Tibial artery (tissue), 4 donors: Measurements from ENCODE around the gene SLC22A25.

Source experiments
- DNase-seq, 2 donors: peaks; one replicate each; pipeline ENCODE4 v3.0.0-alpha.2; 2019
- H3K27ac ChIP-seq, 2 donors: fragments of 200-600 bp; sonication (generic) in 1 of 2; 1 replicate in 1 of 2; 2 replicates in 1 of 2; pipeline ENCODE4 v1.5.1; 2018 to 2019; ENCODE audit warnings: mild to moderate bottlenecking in 1 of 2
- H3K27me3 ChIP-seq, 2 donors: fragments of 200-600 bp; sonication (generic) in 1 of 2; one replicate each; pipeline versions ENCODE4 v1.5.1 to v1.6.0; 2016 to 2019
- H3K36me3 ChIP-seq, 3 donors: fragments of 200-600 bp; sonication (generic) in 2 of 3; one replicate each; pipeline ENCODE4 v1.5.1; 2016 to 2019; ENCODE audit warnings: mild to moderate bottlenecking in 2 of 3
- H3K4me1 ChIP-seq, 4 donors: fragments of 200-600 bp; sonication (generic) in 2 of 4; 1 replicate in 3 of 4; 2 replicates in 1 of 4; pipeline ENCODE4 v1.5.1; 2016 to 2019
- H3K4me3 ChIP-seq, 2 donors: fragments of 200-600 bp; sonication (generic) in 1 of 2; 1 replicate in 1 of 2; 2 replicates in 1 of 2; pipeline ENCODE4 v1.5.1; 2018 to 2019; ENCODE audit warnings: mild to moderate bottlenecking in 2 of 2
- H3K9me3 ChIP-seq, 3 donors: fragments of 200-600 bp; sonication (generic) in 1 of 3; one replicate each; pipeline ENCODE4 v1.5.1; 2016 to 2019
- CTCF ChIP-seq, 2 experiments: fragments of 200-600 bp in 1 of 2; fragments of 450-650 bp in 1 of 2; IDR thresholded peaks; one replicate each; pipeline ENCODE4 v1.5.1; 2017 to 2019; ENCODE audit warnings: antibody characterized with exemption in 2 of 2, mild to moderate bottlenecking in 1 of 2, moderate library complexity in 1 of 2
- intact Hi-C: fragments of 100-400 bp; cut with DNase I; formaldehyde crosslinking; loops from one replicate; pipeline ENCODE4 v1.15.0; 2023; ENCODE audit warnings: low total_unique reads

Gene SLC22A25

GRCh38 chr11:63274776-63275175 is 31.4 kb upstream of the SLC22A25 start:
- DNase-seq = no peak
- Histone ChIP-seq H3K27ac (no peak overlapping the region), H3K27me3 (no peaks in the 10 kb centered on the region), H3K4me3 (no peak overlapping the region), H3K9me3 (no peaks in the 10 kb centered on the region), H3K36me3 (no peaks in the 10 kb centered on the region), H3K4me1 (peaks cover 0 to 12% (median 5%) of the 10 kb centered on the region in 4 donors)
- intact Hi-C loops = no loop called here
- TF ChIP-seq CTCF (IDR thresholded peaks at IDR 0.05) = no peak

- no peaks in the 10 kb centered on the region for H3K36me3 ChIP-seq
- intact Hi-C loops = no loop called here
- no peak for TF ChIP-seq CTCF (IDR thresholded peaks at IDR 0.05)
- no peak for DNase-seq
- H3K9me3 ChIP-seq = no peaks in the 10 kb centered on the region
- no peak overlapping the region for H3K4me3 ChIP-seq
- H3K4me1 ChIP-seq = peaks cover 0 to 9% (median 2%) of the 10 kb centered on the region in 4 donors
- no peak overlapping the region for H3K27ac ChIP-seq
- H3K27me3 ChIP-seq = no peaks in the 10 kb centered on the region
Measured at GRCh38 chr11:63273685-63274084, 30.3 kb upstream of the SLC22A25 start.

GRCh38 chr11:63262547-63262946 is 19.1 kb upstream of the SLC22A25 start:
- DNase-seq = no peak
- Histone ChIP-seq H3K27me3 (no peaks in the 10 kb centered on the region), H3K36me3 (no peaks in the 10 kb centered on the region), H3K9me3 (no peaks in the 10 kb centered on the region), H3K27ac (no peak overlapping the region), H3K4me3 (no peak overlapping the region), H3K4me1 (peaks cover 0 to 11% (median 0%) of the 10 kb centered on the region in 4 donors)
- intact Hi-C loops = no loop called here
- no peak for TF ChIP-seq CTCF (IDR thresholded peaks at IDR 0.05)

DNA sequence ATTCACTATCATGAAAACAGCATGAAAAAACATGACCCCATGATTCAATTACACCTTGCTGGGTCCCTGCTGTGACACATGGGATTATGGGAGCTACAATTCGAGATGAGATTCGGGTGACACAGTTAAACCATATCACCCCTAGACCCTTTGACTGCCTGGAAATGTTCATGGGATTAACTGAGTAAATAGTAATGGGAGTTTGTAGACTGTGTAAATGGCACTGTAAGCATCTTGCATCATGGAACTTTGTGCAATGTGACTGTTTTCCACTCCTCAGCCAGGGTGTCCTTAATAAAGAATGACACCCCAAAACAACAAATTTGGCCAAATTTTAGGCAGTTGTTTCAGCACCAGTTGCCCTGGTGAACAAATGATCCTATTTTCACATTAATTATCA is 7.9 kb upstream of the SLC22A25 start:
- Histone ChIP-seq H3K27me3 (no peaks in the 10 kb centered on the region), H3K9me3 (peaks cover 0 to 7% (median 0%) of the 10 kb centered on the region in 3 donors), H3K4me1 (no peaks in the 10 kb centered on the region), H3K36me3 (no peaks in the 10 kb centered on the region), H3K4me3 (no peak overlapping the region), H3K27ac (no peak overlapping the region)
- intact Hi-C loops = no loop called here
- no peak for TF ChIP-seq CTCF (IDR thresholded peaks at IDR 0.05)
- no peak for DNase-seq

DNA sequence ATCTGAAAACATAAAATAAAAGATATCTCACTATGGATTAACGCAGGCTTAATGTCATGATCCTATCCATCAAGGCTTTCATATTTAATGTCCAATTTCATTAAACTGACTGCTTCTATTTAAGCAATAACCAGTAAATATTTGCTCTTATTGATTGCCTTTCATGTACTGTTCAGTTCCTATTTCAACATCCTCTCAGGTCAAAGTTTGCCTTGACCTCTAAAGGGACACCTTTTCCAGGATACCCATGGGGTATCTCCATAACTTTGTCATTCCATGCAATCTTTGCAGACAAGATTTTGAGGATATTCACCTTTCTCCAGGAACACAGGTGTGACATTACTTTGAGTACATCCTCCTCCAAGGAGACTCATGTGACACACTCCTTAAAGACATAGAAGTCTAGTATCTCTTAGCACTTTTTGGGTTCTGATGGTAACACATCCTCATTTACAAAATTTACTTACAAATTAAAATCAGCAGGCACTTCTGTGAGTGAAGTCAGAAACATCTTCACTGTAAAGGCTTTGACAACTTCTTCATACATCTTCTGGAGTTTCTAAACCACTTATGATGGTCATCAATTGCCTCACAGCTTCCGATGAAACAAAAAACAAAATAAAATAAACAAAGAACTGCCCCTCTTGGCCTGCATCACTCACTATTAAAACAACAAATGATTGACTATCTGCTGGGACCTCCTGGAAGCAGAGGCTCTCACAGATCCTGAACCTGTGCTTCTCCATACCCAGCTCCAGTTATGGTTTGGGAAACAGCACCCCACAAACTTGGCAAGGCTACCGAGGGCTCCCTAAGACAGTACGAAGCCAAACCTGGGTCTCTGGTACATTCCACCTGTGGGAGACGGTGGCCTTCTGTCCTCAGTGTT is 7.0 kb upstream of the SLC22A25 start:
- Histone ChIP-seq H3K4me1 (no peaks in the 10 kb centered on the region), H3K27me3 (no peaks in the 10 kb centered on the region), H3K27ac (no peak overlapping the region), H3K36me3 (no peaks in the 10 kb centered on the region), H3K4me3 (no peak overlapping the region), H3K9me3 (peaks cover 0 to 7% (median 0%) of the 10 kb centered on the region in 3 donors)
- no peak for DNase-seq
- intact Hi-C loops = no loop called here
- no peak for TF ChIP-seq CTCF (IDR thresholded peaks at IDR 0.05)
